ENCODE measurements around the gene PLCB2. TPM values are rescaled to one million over a fixed set of nuclear protein-coding genes. Genes with fewer than 3 reads are reported as not detected.

PLCB2 gene
- polyA plus RNA-seq, 1 of the 3 experiments (the other 2 are of a cell fraction): 0.15 TPM

- no peaks in the 10 kb centered on the region for H4K20me1 ChIP-seq (ENCODE audit: insufficient read depth)
- TF ChIP-seq NRF1 (IDR thresholded peaks at IDR 0.05; ENCODE audit: low read depth, low read length): no peak
- TF ChIP-seq SMC3 (IDR thresholded peaks at IDR 0.05; ENCODE audit: low read depth, low read length): no peak
- no peak for TF ChIP-seq SIN3A (IDR thresholded peaks at IDR 0.05; ENCODE audit: borderline replicate concordance, low read depth, low read length)
- no peak for TF ChIP-seq EZH2phosphoT487 (IDR thresholded peaks at IDR 0.05; ENCODE audit: borderline replicate concordance, low read depth)
- no peak for TF ChIP-seq CHD2 (IDR thresholded peaks at IDR 0.05; ENCODE audit: low read length, partially characterized antibody)
- TF ChIP-seq JUND (IDR thresholded peaks at IDR 0.05): no peak
- H3K9me3 ChIP-seq: no peaks in the 10 kb centered on the region
- H3K4me1 ChIP-seq (ENCODE audit: control insufficient read depth in 1 of 2, insufficient read depth in 2 of 2, low read depth in 1 of 2, low read length in 1 of 2): peaks cover 3 to 5% of the 10 kb centered on the region in 2 experiments; a peak in 1 of 4 replicates
- no peak overlapping the region for H3K4me3 ChIP-seq (ENCODE audit: low read depth in 2 of 2, low read length in 1 of 2)
- no peak overlapping the region for H3K27ac ChIP-seq (ENCODE audit: low read depth in 2 of 2, low read length in 1 of 2)
- no peaks in the 10 kb centered on the region for H3K36me3 ChIP-seq (replicated peaks in 1 of 2; ENCODE audit: control insufficient read depth in 1 of 2, insufficient read depth in 2 of 2, low read length in 1 of 2)
- POLR2A ChIA-PET: no interaction called here
- no peak overlapping the region for H2AFZ ChIP-seq (ENCODE audit: low read depth)
- no peak for DNase-seq
- H3K9me2 ChIP-seq: no peaks in the 10 kb centered on the region
- no peaks in the 10 kb centered on the region for H3K79me2 ChIP-seq (ENCODE audit: insufficient read depth)
- H3K27me3 ChIP-seq (ENCODE audit: insufficient read depth): peaks cover 4% of the 10 kb centered on the region
- no peak overlapping the region for H3K4me2 ChIP-seq
- 63% methylated on average over 16 of the region's 16 CpGs for WGBS (ENCODE audit: low lambda C conversion rate)
- CTCF ChIA-PET: interaction anchor here (0.7 to 25.6 kb wide), 11 partner anchors 11 to 233 kb away, joined by 3 to 868 read pairs (median 61); partner anchors contain the start of genes ANKRD63, CCDC9B, INAFM2 and PAK6
- H3K9ac ChIP-seq: no peak overlapping the region
- peaks cover 6% of the 10 kb centered on the region for H3F3A ChIP-seq (replicated peaks; ENCODE audit: insufficient read depth)
Measured at GRCh38 chr15:40277471-40277870, 30.3 kb downstream of the PLCB2 start.

GRCh38 chr15:40276927-40277326 is 30.8 kb downstream of the PLCB2 start:
- Histone ChIP-seq H3K27ac (ENCODE audit: low read depth in 2 of 2, low read length in 1 of 2) (no peak overlapping the region), H3K79me2 (ENCODE audit: insufficient read depth) (no peaks in the 10 kb centered on the region), H3K27me3 (ENCODE audit: insufficient read depth) (no peaks in the 10 kb centered on the region; the same call in 1 of the 2 replicates), H3K9me2 (no peaks in the 10 kb centered on the region), H3K4me1 (ENCODE audit: control insufficient read depth in 1 of 2, insufficient read depth in 2 of 2, low read depth in 1 of 2, low read length in 1 of 2) (peaks cover 0 to 5% of the 10 kb centered on the region in 2 experiments; a peak in 1 of 4 replicates), H3K9me3 (no peaks in the 10 kb centered on the region), H3K4me2 (no peak overlapping the region), H2AFZ (ENCODE audit: low read depth) (no peak overlapping the region), H3K36me3 (replicated peaks in 1 of 2; ENCODE audit: control insufficient read depth in 1 of 2, insufficient read depth in 2 of 2, low read length in 1 of 2) (no peaks in the 10 kb centered on the region), H3F3A (replicated peaks; ENCODE audit: insufficient read depth) (peaks cover 6% of the 10 kb centered on the region), H3K9ac (no peak overlapping the region), H4K20me1 (ENCODE audit: insufficient read depth) (no peaks in the 10 kb centered on the region), H3K4me3 (ENCODE audit: low read depth in 2 of 2, low read length in 1 of 2) (no peak overlapping the region)
- POLR2A ChIA-PET: no interaction called here
- DNase-seq: no peak
- CTCF ChIA-PET: interaction anchor here (0.6 to 25.6 kb wide), 9 partner anchors 11 to 458 kb away, joined by 3 to 868 read pairs (median 184); partner anchors contain the start of genes ANKRD63, CCDC9B, INAFM2 and PAK6
- no peak for TF ChIP-seq REST (IDR thresholded peaks at IDR 0.05; ENCODE audit: low read depth, low read length)
- no peak for TF ChIP-seq EP300 (IDR thresholded peaks at IDR 0.05; ENCODE audit: borderline replicate concordance in 1 of 2, low read depth in 1 of 2, low read length in 1 of 2)
- no peak for TF ChIP-seq YY1 (IDR thresholded peaks at IDR 0.05; ENCODE audit: low read depth)
- TF ChIP-seq, protein P1, sequence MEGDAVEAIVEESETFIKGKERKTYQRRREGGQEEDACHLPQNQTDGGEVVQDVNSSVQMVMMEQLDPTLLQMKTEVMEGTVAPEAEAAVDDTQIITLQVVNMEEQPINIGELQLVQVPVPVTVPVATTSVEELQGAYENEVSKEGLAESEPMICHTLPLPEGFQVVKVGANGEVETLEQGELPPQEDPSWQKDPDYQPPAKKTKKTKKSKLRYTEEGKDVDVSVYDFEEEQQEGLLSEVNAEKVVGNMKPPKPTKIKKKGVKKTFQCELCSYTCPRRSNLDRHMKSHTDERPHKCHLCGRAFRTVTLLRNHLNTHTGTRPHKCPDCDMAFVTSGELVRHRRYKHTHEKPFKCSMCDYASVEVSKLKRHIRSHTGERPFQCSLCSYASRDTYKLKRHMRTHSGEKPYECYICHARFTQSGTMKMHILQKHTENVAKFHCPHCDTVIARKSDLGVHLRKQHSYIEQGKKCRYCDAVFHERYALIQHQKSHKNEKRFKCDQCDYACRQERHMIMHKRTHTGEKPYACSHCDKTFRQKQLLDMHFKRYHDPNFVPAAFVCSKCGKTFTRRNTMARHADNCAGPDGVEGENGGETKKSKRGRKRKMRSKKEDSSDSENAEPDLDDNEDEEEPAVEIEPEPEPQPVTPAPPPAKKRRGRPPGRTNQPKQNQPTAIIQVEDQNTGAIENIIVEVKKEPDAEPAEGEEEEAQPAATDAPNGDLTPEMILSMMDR (IDR thresholded peaks at IDR 0.05): no peak
- TF ChIP-seq FOSL2 (IDR thresholded peaks at IDR 0.05; ENCODE audit: borderline replicate concordance, low read depth): no peak
- TF ChIP-seq RXRA (IDR thresholded peaks at IDR 0.05; ENCODE audit: borderline replicate concordance, low read depth): no peak
- no peak for TF ChIP-seq CHD2 (IDR thresholded peaks at IDR 0.05; ENCODE audit: low read length, partially characterized antibody)
- TF ChIP-seq ZBTB33 (IDR thresholded peaks at IDR 0.05; ENCODE audit: borderline replicate concordance, low read depth): no peak
- TF ChIP-seq, protein P2, sequence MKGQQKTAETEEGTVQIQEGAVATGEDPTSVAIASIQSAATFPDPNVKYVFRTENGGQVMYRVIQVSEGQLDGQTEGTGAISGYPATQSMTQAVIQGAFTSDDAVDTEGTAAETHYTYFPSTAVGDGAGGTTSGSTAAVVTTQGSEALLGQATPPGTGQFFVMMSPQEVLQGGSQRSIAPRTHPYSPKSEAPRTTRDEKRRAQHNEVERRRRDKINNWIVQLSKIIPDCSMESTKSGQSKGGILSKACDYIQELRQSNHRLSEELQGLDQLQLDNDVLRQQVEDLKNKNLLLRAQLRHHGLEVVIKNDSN (IDR thresholded peaks at IDR 0.05; ENCODE audit: borderline replicate concordance, low read depth): no peak
- no peak for TF ChIP-seq RCOR1 (IDR thresholded peaks at IDR 0.05; ENCODE audit: low read length)
- TF ChIP-seq ELF1 (IDR thresholded peaks at IDR 0.05): no peak
- no peak for TF ChIP-seq RFX5 (IDR thresholded peaks at IDR 0.05; ENCODE audit: low read length)
- whole genome bisulfite sequencing (ENCODE audit: low lambda C conversion rate): 86% methylated on average over 3 of the region's 4 CpGs

Measured in SK-N-SH (cell line).